Stimulated activated CD8-positive, alpha-beta memory T cell treated with anti-CD3 and anti-CD28 coated beads, Interleukin-15, amount 100 ng/mL, for 24 hours (primary cell): ENCODE data around the gene INMT.

Experiments
- DNase-seq: peaks from one replicate; pipeline ENCODE4 v3.0.0-alpha.2; 2020; ENCODE audit warnings: low read depth

INMT gene

DNA sequence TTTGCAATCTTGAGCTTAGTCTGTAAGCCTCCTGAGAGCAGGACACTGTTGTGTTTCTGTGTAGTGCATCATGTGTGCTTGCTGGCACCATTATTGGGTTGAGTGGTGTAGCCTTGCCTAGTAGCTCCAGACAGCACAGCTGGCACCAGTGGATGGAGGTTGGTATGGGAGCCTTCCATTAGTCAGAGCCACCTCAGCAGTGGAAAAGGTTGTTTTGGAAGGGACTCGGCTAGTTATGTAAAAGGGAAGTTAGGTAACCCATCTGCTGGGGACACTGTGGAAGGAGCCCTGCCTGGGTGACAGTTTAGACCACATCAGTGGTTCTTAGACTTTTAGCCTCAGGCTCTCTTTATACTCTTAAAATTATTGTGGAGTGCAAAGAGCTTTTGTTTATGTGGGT, 35.6 kb downstream of the INMT start:
- DNase-seq: no peak

DNA sequence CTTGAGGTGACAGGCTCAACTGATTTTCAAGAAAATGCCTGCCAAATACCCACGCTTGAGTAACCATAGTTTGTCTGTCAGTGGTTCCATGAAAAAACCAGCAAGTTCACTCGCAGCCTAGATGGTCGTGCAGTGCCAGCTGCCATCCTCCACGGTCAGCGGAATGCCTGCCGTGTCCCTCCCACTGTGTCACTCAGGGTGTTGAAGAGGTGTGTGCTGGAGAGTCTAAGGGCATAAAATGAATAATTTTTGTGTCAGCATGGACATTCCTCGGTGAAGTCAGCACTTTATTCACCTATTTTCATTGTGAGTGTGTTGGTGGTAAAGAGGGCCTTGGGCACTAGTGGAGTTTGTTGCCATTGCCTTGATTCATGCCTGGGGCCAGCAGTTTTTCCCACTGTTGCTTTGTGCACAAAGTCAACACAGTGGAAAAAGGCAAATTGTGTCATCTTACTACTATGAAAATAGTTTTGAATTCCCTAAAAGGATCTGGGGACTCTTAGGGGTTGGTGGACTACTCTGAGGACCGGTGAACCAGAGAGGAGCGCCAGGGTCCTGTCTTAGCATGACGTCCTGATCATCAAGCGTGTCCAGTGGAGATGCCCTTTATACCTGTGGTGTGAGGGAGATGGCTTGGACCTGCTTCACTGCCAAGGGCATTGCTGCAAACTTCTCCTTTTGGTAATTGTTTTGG, 36.9 kb downstream of the INMT start:
- DNase-seq: no peak

DNA sequence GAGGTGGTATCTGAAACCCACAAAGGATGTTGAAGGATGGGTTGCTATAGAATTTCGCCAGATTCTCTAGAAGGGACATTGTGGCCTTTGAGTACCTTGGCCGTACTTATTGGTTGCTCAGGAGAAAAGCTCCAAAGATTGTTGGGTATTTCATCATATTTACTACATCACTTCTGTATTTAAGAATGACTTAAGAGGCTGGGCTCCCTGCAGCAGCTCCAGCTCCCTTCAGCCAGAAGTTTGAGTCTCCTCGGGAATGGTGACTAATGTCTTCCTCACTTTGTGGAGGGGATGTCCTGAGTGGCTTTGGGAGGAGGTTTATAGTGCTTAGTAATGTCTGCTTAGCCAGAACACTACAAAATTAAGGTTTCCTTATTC, 37.4 kb downstream of the INMT start:
- DNase-seq: no peak

DNA sequence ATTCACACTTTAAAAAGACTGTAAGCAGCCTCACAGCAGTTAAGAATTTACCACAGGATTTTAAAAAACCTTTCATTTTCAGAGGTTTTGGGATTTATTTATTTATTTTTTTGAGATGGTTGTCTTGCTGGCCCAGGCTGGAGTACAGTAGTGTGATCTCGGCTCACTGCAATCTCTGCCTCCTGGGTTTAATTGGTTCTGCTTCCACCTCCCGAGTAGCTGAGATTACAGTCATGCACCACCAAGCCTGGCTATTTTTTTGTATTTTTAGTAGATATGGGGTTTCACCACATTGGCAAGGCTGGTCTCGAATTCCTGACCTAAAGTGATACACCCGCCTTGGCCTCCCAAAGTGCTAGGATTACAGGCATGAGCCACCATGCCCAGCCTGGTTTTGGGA, 38.4 kb downstream of the INMT start:
- DNase-seq: no peak

DNA sequence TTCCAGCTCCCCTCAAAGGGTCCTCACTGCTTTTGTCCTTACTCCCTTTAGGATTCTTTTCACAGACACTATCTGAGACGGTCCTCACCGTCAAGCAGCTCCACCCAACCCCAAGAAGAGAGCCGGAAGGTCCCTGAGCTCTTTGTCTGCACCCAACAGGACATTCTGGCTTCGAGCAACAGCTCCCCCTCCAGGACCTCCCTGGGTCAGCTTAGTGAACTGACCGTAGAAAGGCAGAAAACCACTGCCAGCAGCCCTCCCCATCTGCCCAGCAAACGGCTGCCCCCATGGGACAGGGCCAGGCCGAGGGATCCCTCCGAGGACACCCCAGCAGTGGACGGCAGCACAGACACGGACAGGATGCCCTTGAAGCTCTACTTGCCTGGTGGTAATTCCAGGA, 39.2 kb downstream of the INMT start:
- no peak for DNase-seq

DNA sequence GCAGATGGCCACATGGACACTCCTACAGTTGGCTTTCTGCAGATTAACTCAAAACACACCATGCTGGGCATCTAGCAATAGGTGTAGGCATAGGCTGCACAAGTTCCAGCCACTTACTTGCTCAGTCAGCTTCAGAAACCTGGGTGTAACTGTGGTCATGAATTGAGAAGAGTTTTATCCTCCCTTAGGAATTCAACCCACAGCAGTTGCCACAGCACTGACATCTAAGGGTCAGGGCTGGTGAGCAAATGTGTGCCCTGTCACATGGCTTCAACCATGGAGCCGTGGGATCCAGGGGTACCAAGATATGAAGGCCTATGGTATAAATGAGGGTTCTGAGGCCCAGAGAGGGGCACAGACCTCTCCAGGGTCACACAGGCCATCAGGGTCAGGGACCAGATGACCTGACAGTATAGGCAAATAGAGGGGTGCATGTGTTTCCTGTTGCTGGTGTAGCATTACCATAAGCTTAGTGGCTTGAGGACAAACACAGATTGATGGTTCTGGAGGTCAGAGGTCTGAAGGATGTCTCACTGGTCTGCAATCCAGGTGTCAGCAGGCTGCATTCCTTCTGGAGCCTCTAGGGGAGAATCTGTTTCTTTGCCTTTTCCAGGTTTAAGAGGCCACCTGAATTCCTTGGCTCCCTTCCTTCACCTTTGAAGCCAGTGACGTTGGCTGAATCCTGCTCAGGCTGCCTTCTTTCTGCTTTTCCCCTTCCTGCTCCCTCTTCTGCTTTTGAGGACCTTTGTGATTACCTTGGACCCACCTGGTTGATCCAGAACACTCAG, 43.4 kb downstream of the INMT start:
- DNase-seq: no peak

DNA sequence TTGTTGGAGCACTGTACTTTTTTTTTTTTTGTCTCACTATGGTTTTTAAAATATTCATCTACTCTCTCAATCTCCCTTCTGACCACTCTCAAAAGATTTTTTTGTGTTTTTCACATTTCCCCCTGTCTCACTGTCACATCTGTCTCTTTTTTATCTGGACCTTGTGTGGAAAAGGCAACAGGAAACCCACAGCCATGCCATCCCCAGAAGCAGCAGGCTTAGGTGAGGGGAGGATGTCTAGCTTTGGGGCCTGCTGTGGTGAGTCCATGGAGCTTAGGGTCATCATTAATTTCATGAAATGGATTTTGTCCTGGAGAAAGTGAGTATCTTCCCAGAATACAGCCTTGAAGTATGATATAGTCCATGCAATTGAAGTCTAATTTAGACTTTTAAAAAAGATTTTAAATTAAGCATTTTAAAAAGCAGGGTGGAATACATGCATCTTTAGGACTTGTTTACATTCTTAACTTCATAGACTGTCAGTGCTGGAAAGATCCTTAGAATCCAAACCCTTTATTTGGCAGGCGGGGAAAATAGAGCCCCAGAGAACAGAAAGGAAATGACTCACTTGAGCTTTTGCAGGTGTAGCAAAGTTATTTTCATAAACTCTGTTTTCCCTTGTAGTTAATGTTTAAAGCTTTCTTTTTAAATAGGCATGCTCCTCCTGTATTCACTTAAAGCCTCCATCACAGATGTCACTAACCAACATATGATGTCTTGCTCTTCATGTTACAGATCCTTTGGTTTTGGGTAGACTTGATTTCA, 44.4 kb downstream of the INMT start:
- no peak for DNase-seq

DNA sequence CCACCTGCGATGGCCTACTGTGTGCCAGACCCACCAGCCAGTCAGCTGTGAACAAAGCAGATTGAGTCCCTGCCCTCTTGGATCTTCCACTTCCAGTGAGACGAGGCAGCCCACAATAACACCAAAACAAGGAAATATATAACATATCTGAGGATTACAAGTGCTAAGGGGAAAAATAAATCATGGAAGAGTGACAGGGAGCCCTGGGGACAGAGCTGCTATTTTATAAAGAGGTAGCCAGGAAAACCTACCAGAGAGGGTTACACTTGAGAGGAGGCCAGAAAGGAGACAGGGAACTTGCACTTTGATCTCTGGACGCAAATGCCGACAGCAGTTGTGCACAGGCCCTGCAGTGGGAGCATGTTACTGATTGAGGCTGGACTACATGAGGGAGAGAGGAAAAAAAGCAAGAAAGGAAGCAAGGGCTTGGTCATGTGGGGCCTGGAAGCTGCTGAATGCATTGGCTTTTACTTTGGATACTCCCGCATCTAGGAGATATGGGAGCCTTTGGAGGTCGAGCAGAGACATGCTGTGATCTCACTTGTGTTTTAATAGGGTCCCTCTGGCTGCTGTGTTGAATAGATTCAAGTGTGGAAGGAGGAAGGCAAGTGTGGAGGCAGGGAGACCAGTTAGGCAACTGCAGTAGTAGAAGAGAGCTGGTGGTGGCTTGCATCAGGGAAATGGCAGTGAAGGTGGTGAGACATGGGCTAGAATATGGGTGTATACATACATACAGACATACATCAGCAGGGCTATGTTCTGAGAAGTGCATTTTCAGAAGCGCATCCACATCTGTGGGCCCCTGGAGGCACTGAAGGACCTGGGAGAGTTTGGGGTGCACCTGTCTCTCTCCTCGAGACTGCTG, 45.5 kb downstream of the INMT start:
- no peak for DNase-seq

DNA sequence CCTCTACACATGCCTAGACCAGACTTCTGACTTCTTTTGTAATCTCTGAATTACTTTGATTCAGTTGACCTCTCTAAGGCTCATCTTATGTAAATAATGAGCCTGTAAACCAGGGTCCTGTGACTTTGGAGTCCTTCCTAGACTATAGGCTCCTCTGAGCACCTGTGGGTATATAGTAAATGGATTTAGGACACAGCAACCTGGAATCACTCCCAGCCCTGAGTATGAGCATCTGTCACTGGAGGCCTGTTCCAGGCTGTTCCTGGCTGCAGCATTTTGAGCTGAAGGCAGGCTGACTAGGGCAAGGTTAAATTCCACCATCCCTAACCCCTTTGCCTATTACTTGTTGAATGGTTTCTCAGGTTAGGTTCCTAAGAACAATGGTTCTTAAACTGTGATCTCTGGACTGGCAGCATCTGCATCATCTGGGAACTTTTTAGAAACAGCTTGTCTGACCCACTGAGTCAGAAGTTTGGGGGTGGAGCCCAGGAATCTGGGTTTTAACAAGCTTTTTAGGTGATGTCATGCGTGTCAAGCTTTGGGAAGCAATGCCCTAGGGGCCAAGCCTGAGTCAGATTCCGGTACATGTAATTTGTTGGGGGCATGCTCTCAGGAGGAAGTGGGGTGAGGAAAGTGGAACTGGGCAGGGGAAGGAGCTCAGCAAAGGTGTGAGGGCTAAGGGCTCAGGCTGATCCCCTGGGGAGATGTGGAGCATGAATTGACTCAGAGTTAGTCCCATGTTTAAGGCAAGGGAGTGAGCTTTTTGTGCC, 47.5 kb downstream of the INMT start:
- no peak for DNase-seq

DNA sequence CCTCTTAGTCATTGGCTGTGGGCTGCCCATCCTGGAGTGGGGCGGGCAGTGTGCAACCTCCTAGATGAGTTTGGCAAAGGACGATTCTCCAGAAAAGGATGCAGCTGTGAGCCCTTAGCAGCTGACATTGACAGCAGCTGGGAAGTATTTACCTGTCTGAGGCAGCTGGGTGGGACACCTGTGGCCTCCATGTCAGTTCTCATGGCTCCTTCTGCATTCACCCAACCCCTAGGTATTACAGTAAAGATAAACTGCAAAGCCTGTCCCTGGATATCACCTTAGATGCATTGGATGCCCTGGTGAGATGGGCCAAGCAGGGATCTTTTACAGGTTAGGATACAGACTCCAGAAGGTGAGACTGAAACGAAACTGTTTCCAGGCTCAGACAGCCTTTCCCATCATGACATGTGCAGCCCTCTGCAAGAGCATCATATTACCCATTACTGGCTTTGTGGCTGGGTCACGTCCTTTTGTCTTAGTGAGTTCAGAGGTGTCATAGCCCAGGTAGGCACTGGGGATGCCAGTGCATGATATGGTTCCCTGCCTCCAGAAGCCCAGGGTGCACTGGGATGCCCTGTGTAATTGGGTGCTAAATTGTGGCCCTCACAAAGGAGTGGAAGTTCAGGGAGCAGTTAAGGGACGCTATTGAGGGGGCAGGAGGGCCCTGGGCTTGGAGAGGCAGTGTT, 48.2 kb downstream of the INMT start:
- DNase-seq: no peak

DNA sequence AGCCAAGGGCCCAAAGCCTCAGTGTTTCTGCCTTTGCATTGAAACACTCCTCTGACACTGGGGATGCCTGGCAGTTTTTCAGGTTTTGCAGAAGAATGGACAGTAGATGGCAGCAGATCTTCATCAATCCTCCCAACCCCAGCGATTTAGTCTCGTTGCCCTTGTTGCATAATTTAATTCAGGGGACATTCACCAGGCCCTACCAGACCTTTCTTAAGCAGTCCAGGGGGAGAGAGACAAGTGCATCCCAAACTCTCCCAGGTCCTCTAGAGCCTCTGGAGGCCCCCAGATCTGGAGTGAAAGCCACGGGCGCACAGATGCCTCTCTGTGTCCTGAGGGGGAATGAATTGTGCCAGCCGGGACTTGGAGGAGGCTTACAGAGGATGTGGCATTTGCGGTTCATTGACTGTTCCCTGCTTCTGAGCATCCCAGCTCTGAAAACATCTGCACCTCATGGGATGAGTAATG, 48.9 kb downstream of the INMT start:
- no peak for DNase-seq

DNA sequence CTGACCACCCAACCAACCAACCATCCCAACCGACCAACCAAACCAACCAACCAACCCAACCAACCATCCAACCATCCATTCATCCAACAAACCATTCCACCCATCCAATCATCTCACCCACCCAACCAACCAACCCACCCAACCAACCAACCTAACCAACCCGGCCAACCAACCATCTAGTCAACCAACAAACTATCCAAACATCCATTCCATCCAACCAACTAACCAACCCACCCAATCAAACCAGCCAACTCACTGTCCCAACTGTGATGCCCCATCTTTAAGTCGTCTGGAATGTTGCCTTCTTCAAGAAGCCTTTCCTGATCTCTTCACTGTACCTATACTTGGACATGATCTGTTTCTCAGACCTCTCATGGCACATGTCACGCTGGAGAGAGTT, 50.9 kb downstream of the INMT start:
- no peak for DNase-seq

DNA sequence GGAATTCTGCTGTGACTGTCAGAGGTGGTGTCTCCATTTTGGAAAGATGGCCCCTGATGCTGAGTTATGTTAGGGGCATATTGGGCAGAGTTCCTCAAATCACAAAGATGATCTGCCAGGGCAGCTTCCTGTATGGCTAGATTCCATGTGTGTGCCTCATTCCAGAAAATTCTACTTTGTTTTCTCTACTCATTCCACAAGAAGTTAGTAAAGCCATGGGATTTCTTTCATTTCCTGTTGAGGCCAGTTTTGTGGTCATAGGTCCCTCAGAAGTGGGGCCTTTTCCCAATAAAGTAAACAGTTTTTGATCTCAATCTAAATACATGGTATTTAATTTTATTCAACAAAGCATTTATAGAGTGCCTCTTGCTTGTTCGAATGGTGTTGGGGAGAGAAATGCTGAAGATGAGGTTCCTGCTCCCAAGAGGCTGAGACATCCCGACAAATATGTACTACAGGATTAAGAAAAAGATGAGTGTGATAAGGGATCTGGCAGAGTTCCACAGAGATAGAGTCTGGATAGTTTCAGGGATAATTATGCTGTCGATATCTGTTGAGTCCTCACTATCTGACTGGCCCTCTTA, 52.2 kb downstream of the INMT start:
- DNase-seq: no peak

DNA sequence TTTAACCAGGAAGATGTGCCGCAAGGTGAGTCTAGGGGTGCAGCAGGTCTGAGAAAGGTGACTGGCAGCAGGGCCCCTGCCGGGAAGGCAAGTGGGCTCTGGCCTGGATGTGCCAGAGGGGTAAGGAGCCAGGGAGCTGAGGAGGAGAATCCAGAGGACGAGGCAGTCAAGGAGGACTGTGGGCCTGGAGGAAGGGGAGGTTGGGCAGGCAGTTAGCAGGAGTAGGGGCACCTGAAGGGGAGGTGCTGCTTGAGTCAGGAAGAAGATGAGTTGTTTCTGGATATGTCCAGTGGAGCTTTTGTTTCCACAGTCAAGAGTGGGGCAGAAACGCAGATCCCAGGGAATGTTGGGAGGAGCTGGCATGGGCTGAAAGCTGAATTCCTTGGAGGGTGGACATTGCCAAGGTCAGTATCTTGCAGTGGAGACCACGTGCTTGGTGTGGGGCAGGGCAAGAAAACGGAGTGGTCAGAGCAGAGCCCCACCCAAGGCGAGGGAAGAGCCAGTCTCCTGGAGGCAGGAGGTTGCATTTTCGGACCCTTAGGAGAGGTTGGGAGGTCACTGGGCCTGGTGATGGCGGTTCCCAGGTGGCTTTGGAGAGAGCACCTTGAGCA, 53.3 kb downstream of the INMT start:
- DNase-seq: no peak

DNA sequence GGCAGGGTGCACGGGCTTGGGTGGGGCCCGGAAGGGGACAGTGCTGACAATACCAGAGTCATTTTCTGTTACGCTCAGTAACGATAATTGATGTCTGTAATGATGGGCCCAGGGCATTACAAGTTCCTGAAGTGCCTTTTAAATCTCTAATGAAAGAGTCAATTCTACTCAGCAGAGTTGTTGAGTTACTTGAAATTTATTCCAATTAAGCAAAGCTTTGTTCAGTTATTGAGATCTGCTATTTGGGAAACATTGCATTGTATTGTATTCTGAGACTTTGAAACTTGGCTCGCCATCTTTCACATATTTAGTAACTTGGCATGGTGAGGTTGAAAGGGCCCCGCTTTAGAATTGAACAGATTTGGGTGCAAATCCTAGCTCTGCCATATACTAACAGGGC, 54.0 kb downstream of the INMT start:
- no peak for DNase-seq
